ENCODE data around the gene BCL2.

DNA sequence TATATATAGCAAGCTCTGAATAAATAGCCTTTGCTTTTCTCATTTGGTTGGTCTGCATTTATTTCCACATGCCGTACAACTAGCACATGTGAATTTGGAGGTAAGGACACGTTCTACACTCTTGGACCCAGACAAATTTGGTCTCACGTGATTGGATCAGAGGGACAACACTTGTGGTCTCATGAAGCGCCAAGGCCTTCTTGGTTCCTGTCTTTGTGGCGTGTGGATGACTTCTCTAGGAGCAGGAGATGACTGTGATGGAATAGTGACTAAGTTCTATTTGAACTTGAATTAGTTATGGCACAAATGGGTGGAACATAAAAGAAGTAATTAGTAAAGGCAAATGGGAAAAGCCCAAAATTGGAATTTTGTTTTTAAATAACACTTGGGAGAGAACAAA, 206.9 kb downstream of the BCL2 start:
- TF ChIP-seq RARB (CRISPR knock-in tag; IDR thresholded peaks at IDR 0.05) (no peak), ARNTL (CRISPR knock-in tag; IDR thresholded peaks at IDR 0.05; ENCODE audit: borderline replicate concordance, low read depth) (no peak), ZNF70 (CRISPR knock-in tag; IDR thresholded peaks at IDR 0.05) (no peak), ZNF8 (CRISPR knock-in tag; IDR thresholded peaks at IDR 0.05) (no peak)

Measured in SK-N-SH treated with all-trans-retinoic acid at 6 μM for 48 hours (cell line).